Dendritic cell treated with granulocyte-macrophage colony-stimulating factor and Interleukin-4, amounts not matched to agents 40 ng/mL and 50 ng/mL, for 4 days (primary cell): Measurements from ENCODE around the gene EIPR1.

Experiments
- H3K27ac Mint-ChIP-seq: one replicate; pipeline ENCODE4 v1.8.0; 2022; ENCODE audit warnings: mild to moderate bottlenecking, mixed read lengths
- H3K27me3 Mint-ChIP-seq: one replicate; pipeline ENCODE4 v1.8.0; 2022; ENCODE audit warnings: mild to moderate bottlenecking, mixed read lengths
- H3K36me3 Mint-ChIP-seq: one replicate; pipeline ENCODE4 v1.8.0; 2022; ENCODE audit warnings: low read depth, mixed read lengths
- H3K4me1 Mint-ChIP-seq: one replicate; pipeline ENCODE4 v1.8.0; 2022; ENCODE audit warnings: low read depth, mixed read lengths
- H3K4me3 Mint-ChIP-seq: one replicate; pipeline ENCODE4 v1.8.0; 2022; ENCODE audit warnings: mild to moderate bottlenecking, moderate library complexity, mixed read lengths
- H3K9me3 Mint-ChIP-seq: one replicate; pipeline ENCODE4 v1.8.0; 2022; ENCODE audit warnings: mixed read lengths
- intact Hi-C: fragments of 100-400 bp; cut with micrococcal nuclease; formaldehyde crosslinking; loops from one replicate; pipeline ENCODE4 v1.15.0; 2022

The EIPR1 gene

DNA sequence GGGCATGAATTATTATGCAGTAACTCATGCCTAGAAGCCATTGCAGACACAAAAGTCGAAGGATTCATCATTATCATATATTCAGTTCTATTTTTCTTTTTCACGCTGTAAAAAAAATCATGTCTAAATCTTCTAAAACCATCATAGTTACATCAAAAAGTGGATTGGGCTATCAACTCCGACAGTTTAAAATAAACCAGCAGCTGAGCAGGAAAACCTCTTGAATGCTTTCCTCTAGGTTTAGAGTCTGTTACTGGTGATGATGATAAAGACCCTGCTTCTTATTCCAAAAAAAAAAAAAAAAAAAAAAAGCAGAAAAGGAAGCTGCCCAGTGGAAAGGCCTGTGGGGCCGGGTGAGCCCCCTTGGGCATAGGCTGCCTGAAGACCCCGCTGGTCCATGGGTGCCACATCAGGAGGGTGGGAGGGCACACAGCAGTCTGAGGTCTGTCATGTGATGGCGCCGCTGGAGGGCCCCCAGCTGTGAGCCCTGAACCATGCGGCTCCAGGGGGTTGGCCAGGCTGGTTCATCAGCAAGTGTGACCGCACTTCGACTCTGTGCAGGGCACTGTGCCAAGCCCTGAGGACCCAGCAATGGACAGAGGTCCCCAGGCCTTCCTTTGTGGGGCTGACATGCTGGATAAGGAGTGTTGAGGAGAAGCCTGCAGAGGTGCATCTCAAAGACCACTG lies 199.6 kb downstream of the EIPR1 start:
- intact Hi-C loops, result no loop called here
- no peaks in the 10 kb centered on the region for H3K4me1 Mint-ChIP-seq
- H3K4me3 Mint-ChIP-seq, result no peak overlapping the region
- H3K27me3 Mint-ChIP-seq, result no peaks in the 10 kb centered on the region
- peaks cover 40% of the 10 kb centered on the region for H3K36me3 Mint-ChIP-seq
- no peak overlapping the region for H3K27ac Mint-ChIP-seq
- H3K9me3 Mint-ChIP-seq, result no peaks in the 10 kb centered on the region

DNA sequence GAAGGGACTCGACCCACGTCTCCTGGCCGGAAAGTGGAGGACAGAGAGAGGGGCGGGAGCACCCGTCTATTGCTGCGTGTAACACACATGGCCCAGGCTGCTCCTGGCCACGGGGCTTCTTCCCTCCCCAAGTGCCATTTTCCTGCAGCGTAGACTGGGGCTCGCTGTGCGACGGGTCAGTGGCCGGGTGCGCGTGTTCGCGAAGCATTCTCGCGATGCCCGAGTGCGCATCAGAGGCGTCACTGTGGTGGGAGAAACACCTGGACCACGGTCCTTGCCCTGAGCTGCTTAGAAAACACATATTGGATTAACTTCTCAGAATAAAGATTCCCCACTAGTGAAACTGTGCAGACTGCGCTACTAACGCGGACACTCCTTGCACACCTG lies 200.8 kb downstream of the EIPR1 start:
- no peak overlapping the region for H3K27ac Mint-ChIP-seq
- intact Hi-C loops, result no loop called here
- no peak overlapping the region for H3K4me3 Mint-ChIP-seq
- no peaks in the 10 kb centered on the region for H3K4me1 Mint-ChIP-seq
- H3K27me3 Mint-ChIP-seq, result no peaks in the 10 kb centered on the region
- H3K36me3 Mint-ChIP-seq, result peaks cover 52% of the 10 kb centered on the region
- no peaks in the 10 kb centered on the region for H3K9me3 Mint-ChIP-seq

DNA sequence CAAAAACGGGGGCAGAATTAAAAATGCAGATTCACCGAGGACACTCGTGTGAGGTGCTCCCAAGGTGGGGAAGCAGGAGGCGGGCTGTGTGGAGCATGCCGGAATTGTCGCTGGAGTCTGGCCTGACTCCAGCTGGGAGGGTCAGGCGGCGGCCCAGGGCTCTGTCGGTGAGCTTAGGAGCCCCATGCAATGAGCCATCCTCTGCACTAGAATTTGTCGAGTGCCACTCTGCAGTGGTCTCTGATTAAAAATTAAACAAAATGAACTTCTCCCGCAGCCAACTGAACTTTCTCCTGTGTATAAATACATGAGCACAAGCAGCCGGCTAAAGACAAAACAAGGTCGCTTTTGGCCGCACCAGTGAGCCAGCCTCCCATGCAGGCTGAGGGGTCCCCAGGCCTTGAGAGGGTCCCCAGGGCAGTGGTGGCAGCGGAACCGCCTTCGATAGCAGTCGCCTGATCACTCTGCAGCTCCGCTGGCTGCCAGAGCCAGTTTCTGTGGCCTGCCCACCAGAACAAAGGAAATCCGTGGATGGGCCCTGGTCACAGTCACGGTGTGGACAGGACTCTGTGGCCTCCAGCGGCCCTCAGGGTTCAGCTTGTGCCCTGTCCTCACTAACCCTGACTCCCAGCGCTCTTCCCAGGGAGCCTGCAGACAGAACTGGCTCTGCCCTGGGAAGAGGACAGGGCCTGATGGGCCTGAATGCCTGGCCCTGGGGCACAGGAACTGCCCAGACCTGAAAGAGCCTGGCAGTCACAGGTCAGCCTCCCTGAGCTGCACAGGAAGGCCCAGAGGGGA lies 201.3 kb downstream of the EIPR1 start:
- H3K27ac Mint-ChIP-seq, result no peak overlapping the region
- no peaks in the 10 kb centered on the region for H3K27me3 Mint-ChIP-seq
- peaks cover 52% of the 10 kb centered on the region for H3K36me3 Mint-ChIP-seq
- H3K4me3 Mint-ChIP-seq, result no peak overlapping the region
- H3K4me1 Mint-ChIP-seq, result no peaks in the 10 kb centered on the region
- H3K9me3 Mint-ChIP-seq, result no peaks in the 10 kb centered on the region
- intact Hi-C loops, result no loop called here

DNA sequence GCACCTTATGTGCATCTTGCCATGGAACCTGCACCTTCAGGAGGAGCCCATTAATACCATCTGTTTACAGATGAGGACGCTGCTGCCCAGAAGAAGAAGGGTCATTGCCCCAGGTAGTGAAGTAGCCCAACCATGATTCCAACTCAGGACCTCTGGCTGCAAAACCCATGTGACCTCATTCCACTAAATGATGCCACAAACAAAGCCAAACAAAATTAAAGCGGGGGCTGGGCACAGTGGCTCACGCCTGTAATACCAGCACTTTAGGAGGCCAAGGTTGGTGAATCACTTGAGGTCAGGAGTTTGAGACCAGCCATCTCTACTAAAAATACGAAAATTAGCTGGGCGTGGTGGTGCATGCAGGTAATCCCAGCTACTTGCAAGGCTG lies 202.1 kb downstream of the EIPR1 start:
- no peak overlapping the region for H3K4me3 Mint-ChIP-seq
- H3K4me1 Mint-ChIP-seq, result no peaks in the 10 kb centered on the region
- no peaks in the 10 kb centered on the region for H3K9me3 Mint-ChIP-seq
- peaks cover 58% of the 10 kb centered on the region for H3K36me3 Mint-ChIP-seq
- no peak overlapping the region for H3K27ac Mint-ChIP-seq
- H3K27me3 Mint-ChIP-seq, result no peaks in the 10 kb centered on the region
- intact Hi-C loops, result no loop called here

DNA sequence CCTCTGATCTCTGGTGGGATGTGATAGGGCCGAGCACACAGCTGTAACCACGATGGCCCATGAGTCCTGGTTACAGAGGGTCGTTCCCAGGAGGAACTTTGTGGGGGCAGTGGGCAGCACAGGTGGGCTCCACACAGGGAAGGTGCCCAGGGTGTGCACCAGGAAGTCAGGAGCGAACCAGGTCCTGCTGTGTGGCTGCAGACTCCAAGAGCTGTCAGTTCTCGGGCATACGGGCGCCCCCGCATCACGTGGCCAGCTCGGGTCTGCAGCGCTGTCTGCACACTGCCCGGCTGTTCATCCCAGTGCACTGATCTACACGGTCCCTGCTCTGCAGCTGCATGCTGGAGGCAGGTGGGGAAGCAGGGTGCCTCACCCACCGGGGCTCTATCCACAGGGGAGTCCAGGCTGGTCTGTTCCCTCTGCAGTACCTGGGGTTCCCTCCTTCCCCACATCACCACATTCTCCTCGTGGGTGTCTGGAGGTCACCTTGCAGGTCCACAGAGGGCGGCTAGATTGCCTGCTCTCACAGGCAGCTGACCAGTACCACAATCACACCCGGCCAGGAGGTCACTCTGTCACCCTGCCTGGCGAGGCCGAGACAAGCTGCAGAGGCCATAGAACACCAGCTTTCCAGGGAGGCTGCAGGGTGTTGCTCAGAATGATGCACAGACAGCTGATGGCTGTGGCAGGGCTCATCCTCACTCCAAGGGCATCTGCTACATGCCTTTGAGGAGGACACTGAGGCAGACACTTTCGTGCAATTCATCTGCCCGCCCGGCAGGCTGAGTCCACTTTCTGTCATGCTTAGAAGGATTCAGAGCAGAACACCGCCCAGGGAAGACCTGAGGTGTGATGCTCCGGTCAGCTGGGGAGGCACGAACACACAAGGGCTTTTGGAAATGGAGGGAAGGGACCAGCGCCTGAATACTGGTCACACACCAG lies 202.7 kb downstream of the EIPR1 start:
- Mint-ChIP-seq H3K36me3 (peaks cover 59% of the 10 kb centered on the region), H3K9me3 (no peaks in the 10 kb centered on the region), H3K4me1 (no peaks in the 10 kb centered on the region), H3K27ac (no peak overlapping the region), H3K27me3 (no peaks in the 10 kb centered on the region), H3K4me3 (no peak overlapping the region)
- intact Hi-C loops, result no loop called here

DNA sequence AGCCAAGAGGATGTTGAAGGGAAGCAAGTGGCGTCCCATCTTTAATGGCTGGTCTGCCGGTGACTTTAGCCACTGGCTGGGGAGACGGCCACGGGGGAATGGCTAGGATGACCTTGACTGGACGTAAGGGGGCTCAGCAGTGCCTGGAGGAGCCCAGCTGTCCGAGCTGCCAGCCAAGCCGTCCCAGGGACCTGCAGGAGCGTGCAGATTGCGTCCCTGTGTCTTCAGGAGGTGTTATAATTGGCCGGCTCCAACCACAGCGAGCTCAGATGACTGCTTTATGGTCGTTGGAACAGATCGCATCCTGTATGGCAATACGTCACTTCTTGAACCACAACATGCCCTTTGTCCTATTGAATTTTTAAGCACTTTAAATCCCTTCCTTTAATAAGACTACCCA lies 204.6 kb downstream of the EIPR1 start:
- Mint-ChIP-seq H3K9me3 (no peaks in the 10 kb centered on the region), H3K36me3 (peaks cover 59% of the 10 kb centered on the region), H3K27ac (no peak overlapping the region), H3K4me3 (no peak overlapping the region), H3K27me3 (no peaks in the 10 kb centered on the region), H3K4me1 (no peaks in the 10 kb centered on the region)
- intact Hi-C loops, result no loop called here

DNA sequence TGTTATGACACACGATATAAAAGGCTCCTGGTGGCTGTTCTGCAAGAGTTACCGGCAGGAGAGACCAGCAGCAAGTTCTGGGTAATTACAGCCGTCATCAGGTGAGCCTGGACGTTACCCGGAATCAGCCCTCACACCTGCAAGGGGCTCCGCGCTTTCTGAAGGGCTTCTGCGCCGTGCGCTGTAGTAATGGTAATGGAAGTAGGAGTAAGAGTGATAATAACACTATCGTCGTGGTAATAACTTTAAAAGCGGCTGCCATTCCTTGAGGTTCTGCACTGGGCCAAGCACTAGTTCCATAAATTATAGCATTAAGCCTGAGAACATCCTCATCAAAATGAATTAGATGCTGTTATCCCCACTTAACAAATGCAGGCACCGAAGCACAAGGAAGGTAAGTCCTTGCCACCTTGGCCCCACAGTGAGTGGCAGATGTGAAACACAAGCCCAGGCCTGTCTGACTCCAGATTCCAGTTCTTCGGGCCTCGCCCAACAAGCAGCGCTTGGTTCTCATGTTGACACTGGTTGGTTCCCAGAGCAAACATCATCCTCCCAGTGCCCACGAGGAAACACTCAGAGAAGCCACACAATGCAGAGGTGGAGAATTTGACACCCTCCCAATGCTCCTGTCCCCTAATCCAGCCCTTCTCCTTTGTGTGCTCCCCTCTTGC lies 205.2 kb downstream of the EIPR1 start:
- no peaks in the 10 kb centered on the region for H3K27me3 Mint-ChIP-seq
- no peaks in the 10 kb centered on the region for H3K9me3 Mint-ChIP-seq
- H3K4me3 Mint-ChIP-seq, result no peak overlapping the region
- no peak overlapping the region for H3K27ac Mint-ChIP-seq
- peaks cover 58% of the 10 kb centered on the region for H3K36me3 Mint-ChIP-seq
- no peaks in the 10 kb centered on the region for H3K4me1 Mint-ChIP-seq
- intact Hi-C loops, result no loop called here

GRCh38 chr2:3171564-3172264 lies 205.9 kb downstream of the EIPR1 start:
- no peak overlapping the region for H3K27ac Mint-ChIP-seq
- no peaks in the 10 kb centered on the region for H3K9me3 Mint-ChIP-seq
- H3K36me3 Mint-ChIP-seq, result peaks cover 57% of the 10 kb centered on the region
- H3K4me1 Mint-ChIP-seq, result no peaks in the 10 kb centered on the region
- intact Hi-C loops, result no loop called here
- H3K27me3 Mint-ChIP-seq, result no peaks in the 10 kb centered on the region
- H3K4me3 Mint-ChIP-seq, result no peak overlapping the region

GRCh38 chr2:3170792-3171455 lies 206.7 kb downstream of the EIPR1 start:
- Mint-ChIP-seq H3K9me3 (no peaks in the 10 kb centered on the region), H3K4me3 (no peak overlapping the region), H3K27ac (no peak overlapping the region), H3K4me1 (no peaks in the 10 kb centered on the region), H3K27me3 (no peaks in the 10 kb centered on the region), H3K36me3 (peaks cover 62% of the 10 kb centered on the region)
- intact Hi-C loops, result no loop called here

GRCh38 chr2:3169106-3169870 lies 208.3 kb downstream of the EIPR1 start:
- Mint-ChIP-seq H3K27me3 (no peaks in the 10 kb centered on the region), H3K4me3 (no peak overlapping the region), H3K36me3 (peaks cover 54% of the 10 kb centered on the region), H3K9me3 (peaks cover 10% of the 10 kb centered on the region), H3K4me1 (no peaks in the 10 kb centered on the region), H3K27ac (no peak overlapping the region)
- intact Hi-C loops, result no loop called here

DNA sequence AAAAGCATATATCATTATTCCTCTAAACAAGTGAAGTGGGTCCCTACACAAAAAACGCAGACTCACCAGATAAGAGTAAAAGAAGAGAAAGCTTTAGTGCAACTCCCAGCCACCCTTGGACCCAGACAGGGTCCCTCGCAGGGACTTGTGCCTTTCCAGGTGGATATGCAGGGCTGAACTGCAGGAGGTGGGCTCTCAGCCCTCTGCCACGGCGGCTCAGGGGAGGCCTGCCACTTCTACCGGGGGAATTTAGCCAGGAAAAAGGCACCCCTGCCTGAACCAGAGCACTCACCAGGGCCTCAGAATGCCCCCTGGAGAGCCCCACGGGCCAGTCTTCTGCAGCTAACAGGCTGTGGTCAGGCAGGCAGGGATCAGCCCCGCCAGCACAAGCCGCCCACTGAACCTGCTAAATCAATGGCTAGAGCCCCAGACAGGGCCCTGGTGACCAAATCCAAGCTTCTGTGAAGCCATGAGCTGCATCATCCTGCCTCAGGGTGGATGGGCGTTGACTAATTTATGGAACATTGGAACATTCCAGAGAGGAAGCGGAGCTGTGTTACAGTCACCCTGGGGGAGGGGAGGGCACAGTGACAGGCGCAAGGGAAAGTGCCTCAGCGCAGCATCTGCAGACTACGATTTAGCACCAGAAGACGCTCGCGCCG lies 209.3 kb downstream of the EIPR1 start:
- Mint-ChIP-seq H3K36me3 (peaks cover 57% of the 10 kb centered on the region), H3K27me3 (no peaks in the 10 kb centered on the region), H3K4me3 (no peak overlapping the region), H3K27ac (no peak overlapping the region), H3K4me1 (no peaks in the 10 kb centered on the region), H3K9me3 (peaks cover 20% of the 10 kb centered on the region)
- intact Hi-C loops, result no loop called here

GRCh38 chr2:3163401-3163800 lies 214.2 kb downstream of the EIPR1 start:
- intact Hi-C loops, result no loop called here
- Mint-ChIP-seq H3K9me3 (peaks cover 25% of the 10 kb centered on the region), H3K36me3 (peaks cover 44% of the 10 kb centered on the region), H3K27me3 (no peaks in the 10 kb centered on the region), H3K4me1 (no peaks in the 10 kb centered on the region), H3K27ac (no peak overlapping the region), H3K4me3 (no peak overlapping the region)
